GM10248 (cell line): ENCODE results near the gene MXD4.

Experiments
- CTCF ChIA-PET: fragments of 300-600 bp; sonication (Branson Sonifier 250); formaldehyde crosslinking; extraction: SDS; loops from one replicate; lab custom pipeline; 2021; ENCODE audit warnings: antibody characterized with exemption; lab: Yijun Ruan, JAX
- POLR2A ChIA-PET: fragments of 350-650 bp; sonication (Branson Sonifier 250); formaldehyde crosslinking; extraction: SDS; loops from one replicate; lab custom pipeline; 2020; ENCODE audit warnings: antibody characterized with exemption; lab: Yijun Ruan, JAX
- DNase-seq: peaks from one replicate; pipeline ENCODE4 v3.0.0; 2012; ENCODE audit errors: extremely low spot score
- TF ChIP-seq, protein P1 (sequence below): IDR thresholded peaks from 2 replicates; pipeline ENCODE4 v1.5.1; 2012; ENCODE audit warnings: mild to moderate bottlenecking, low read depth; ENCODE audit errors: extremely low read depth, missing control alignments, control extremely low read depth

MXD4 gene

DNA sequence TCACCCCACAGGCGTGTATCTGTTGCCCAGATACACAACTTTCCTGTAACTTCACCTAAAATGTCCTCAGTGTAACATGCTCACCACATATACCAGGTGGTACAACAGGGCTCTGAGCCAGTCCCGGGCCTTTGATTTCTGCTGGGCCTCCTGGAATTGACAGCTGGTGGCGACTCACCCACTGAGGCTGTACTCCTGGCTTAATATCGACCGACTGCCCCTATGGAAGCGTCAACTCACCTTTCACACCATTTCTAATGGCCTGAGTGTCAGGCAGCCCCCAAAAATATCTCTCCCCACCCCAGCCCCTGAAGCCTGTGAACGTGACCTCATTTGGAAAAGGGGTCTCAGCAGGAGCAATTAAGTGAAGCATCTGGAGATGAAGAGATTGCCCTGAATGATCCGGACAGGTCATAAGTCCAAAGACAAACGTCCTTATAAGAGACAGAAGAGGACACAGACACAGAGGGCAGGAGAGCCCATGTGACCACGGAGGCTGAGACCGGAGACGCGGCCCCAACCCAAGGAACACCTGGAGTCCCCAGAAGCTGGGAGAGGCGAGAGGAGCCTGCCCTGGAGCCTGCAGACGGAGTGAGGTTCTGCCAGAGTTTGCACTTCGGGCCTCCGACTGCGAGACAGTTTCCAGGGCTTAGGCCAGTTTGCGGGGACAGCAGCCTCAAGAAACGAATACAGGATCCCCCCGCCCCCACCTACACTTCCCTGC is 12.6 kb upstream of the MXD4 start:
- DNase-seq, result no peak
- ChIA-PET CTCF (no interaction called here), POLR2A (no interaction called here)
- TF ChIP-seq, protein P1, sequence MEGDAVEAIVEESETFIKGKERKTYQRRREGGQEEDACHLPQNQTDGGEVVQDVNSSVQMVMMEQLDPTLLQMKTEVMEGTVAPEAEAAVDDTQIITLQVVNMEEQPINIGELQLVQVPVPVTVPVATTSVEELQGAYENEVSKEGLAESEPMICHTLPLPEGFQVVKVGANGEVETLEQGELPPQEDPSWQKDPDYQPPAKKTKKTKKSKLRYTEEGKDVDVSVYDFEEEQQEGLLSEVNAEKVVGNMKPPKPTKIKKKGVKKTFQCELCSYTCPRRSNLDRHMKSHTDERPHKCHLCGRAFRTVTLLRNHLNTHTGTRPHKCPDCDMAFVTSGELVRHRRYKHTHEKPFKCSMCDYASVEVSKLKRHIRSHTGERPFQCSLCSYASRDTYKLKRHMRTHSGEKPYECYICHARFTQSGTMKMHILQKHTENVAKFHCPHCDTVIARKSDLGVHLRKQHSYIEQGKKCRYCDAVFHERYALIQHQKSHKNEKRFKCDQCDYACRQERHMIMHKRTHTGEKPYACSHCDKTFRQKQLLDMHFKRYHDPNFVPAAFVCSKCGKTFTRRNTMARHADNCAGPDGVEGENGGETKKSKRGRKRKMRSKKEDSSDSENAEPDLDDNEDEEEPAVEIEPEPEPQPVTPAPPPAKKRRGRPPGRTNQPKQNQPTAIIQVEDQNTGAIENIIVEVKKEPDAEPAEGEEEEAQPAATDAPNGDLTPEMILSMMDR, result no peak

DNA sequence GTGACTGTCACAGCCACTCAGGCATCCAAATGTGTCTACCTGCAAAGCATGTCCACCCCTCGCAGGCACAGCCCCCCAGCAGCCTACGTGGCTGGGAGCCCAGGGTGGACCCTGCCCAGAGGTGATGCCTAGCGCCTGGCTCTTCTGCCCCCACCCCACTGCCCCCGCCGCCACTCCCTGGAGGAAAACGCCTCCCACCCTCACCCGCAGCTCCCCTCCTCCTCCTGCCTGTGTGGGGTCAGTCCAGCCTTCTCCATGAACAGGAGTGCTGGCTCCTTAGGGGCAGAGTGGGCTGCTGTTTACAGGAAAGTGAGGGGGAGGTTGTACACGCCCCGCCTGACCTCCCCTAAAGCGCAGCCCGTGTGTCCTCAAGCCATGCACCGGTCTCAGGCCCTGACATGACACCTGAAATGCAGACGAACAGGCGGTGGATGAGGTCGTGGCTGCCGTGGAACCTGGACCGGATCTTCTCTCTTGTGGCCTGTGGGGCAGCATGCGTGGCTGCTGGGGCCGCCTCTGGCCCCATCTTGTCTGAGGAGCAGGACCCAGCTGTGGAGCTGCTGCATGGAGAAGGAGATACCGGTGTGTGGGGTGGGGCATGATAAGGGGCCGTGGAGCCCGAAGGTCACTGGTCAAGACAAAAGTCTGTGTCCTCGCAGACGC is 11.9 kb upstream of the MXD4 start:
- TF ChIP-seq, protein P1, result no peak
- DNase-seq, result no peak
- CTCF ChIA-PET, result no interaction called here
- POLR2A ChIA-PET, result no interaction called here

DNA sequence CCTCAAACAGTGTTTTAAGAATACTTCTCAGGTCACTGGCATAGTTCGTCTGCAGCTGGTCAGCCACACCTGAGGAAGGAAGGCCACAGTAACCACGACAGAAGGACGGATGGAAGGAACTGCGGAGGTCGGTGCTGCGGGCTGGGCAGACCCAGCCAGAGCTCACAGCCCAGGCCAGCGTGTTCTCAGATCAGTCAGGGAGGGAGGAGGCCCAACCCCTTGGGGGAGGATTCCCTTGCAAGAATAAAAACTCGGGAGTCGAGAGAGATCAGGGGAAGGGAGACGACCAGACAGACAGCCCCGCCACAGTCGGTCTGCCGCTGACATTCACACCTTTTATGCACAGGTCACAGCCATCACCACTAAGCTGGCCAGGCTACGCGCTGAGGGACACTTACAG is 11.3 kb upstream of the MXD4 start:
- TF ChIP-seq, protein P1, result no peak
- DNase-seq, result no peak
- ChIA-PET CTCF (no interaction called here), POLR2A (no interaction called here)

DNA sequence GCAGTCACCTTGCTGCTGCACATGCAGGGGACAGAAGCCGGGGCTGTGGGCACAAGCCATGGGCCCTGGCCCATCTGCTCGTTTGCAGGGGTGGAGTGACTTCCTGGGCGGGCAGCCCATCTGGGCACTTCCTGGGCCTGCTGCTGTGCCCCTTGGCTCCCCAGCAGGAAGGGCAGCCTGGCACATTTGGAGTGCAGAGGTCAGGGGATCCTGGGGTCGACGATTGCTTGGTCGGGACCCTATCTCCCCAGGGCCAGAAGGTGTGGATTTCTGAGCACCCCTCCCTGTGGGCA is 10.9 kb upstream of the MXD4 start:
- ChIA-PET POLR2A (no interaction called here), CTCF (no interaction called here)
- no peak for DNase-seq
- TF ChIP-seq, protein P1, result no peak

DNA sequence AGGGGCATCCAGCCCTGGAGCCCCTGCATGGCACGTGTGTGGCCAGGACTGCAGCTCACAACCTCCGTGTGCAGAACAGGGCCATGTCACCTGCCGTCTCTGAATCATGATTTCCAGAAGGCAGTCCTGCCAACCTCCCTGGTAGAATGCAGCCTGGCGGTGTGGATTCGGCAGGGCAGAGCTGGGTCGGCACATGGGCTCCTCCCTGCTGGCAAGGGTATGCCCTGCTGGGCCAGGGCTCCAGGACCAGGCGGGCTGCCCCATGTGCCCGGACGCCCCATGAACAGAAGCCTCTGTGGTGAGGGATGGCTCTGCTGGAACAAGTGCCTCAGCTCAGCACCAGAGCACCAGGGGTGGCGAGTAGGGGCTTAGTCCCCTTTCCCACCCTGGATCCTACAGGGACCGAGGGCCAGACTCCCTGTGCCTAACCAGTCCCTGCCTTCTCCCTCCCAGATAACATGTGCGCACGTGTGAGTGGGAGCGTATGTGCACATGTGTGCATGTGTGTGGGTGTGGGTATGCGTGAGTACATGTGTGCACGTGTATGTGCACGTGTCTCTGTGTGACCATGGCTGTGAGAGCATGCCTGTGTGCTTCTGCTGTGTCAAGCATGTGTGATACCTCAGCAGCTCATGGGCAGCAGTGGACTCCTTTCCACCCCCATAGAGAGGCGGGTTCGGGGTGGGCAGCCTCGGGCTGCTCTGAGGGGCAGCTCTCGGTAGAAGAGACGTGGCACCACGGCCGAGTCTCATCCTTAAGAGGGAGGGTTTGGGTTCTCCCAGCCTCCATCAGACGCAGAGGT is 10.3 kb upstream of the MXD4 start:
- CTCF ChIA-PET, result no interaction called here
- POLR2A ChIA-PET, result no interaction called here
- DNase-seq, result no peak
- TF ChIP-seq, protein P1, result no peak

DNA sequence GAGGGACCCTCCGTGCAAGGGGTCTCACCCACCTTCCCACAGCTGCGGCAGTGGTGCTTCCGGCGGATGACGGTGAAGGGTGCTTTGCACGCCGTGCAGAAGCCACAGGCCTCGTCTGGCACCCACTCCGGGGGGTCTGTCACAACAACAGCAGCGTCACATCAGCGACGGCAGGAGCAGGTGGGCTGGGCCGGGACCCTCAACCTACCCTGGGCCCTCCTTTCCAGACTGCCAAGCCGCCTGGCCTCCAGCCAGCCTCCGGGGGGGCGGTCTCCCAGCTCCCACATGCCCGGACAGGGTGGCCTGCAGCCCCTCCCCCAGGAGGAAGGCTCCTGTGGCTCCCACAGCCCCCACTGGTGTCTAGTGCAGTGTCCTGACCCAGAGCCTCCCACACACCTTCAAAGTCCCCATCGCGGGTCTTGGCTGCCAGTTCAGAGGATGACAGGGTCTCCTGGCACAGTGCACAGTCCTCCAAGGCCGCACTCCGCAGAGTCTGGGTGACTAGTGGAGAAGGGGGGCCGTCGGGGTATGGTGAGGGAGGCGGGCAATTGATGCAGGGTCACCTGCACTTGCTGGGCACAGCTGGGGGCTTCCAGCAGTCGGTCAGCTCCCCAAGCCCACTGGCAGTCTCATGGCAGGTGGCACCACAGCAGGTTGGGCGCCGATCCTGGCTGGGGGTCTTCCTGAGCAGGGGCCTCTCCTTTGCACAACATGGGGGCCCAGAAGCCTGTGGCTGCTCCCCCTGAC is 9.5 kb upstream of the MXD4 start:
- ChIA-PET POLR2A (no interaction called here), CTCF (no interaction called here)
- no peak for DNase-seq
- TF ChIP-seq, protein P1, result no peak
